Astrocyte of the spinal cord (primary cell): ENCODE data around the gene TTLL5.

ENCODE experiments used
- DNase-seq: peaks from one replicate; pipeline ENCODE4 v3.0.0; 2011; ENCODE audit warnings: low read depth, low spot score
- H3K4me3 ChIP-seq: 2 replicates; pipeline ENCODE4 v1.5.1; 2011; ENCODE audit warnings: low read depth, mild to moderate bottlenecking, low read length, moderate library complexity
- CTCF ChIP-seq: IDR thresholded peaks from 2 replicates; pipeline ENCODE4 v1.5.1; 2012; ENCODE audit warnings: low read depth, mild to moderate bottlenecking, low read length, inconsistent platforms
- in situ Hi-C: cut with HindIII; loops from 2 replicates; pipeline ENCODE4 v1.10.0; 2017; ENCODE audit warnings: low sequenced_read_pairs

Gene TTLL5

GRCh38 chr14:75926431-75927115, 265.5 kb downstream of the TTLL5 start:
- in situ Hi-C loops: no loop called here
- TF ChIP-seq CTCF: no peak
- no peak overlapping the region for H3K4me3 ChIP-seq
- no peak for DNase-seq

- no peak for DNase-seq
- in situ Hi-C loops: no loop called here
- no peak for TF ChIP-seq CTCF
- H3K4me3 ChIP-seq: no peak overlapping the region
Observed at GRCh38 chr14:75927564-75928087, 266.6 kb downstream of the TTLL5 start.

- no peak overlapping the region for H3K4me3 ChIP-seq
- in situ Hi-C loops: no loop called here
- no peak for TF ChIP-seq CTCF
- DNase-seq: no peak
Observed at GRCh38 chr14:75928690-75929181, 267.7 kb downstream of the TTLL5 start.

GRCh38 chr14:75933712-75934296, 272.8 kb downstream of the TTLL5 start:
- TF ChIP-seq CTCF: no peak

GRCh38 chr14:75934998-75935628, 274.1 kb downstream of the TTLL5 start:
- TF ChIP-seq CTCF: no peak
- in situ Hi-C loops: no loop called here
- no peak overlapping the region for H3K4me3 ChIP-seq
- no peak for DNase-seq

More at GRCh38 chr14:75933712-75934296, 272.8 kb downstream of the TTLL5 start:
- DNase-seq: no peak
- in situ Hi-C loops: no loop called here
- H3K4me3 ChIP-seq: no peak overlapping the region

GRCh38 chr14:75939200-75939599, 278.2 kb downstream of the TTLL5 start:
- TF ChIP-seq CTCF: no peak
- in situ Hi-C loops: no loop called here
- no peak overlapping the region for H3K4me3 ChIP-seq
- no peak for DNase-seq
